Glomerular endothelial cell (primary cell): Measurements from ENCODE around the gene HOXC4. TPM values are rescaled to one million over a fixed set of nuclear protein-coding genes. Genes with fewer than 3 reads are reported as not detected.

Source experiments
- DNase-seq: peaks from one replicate; pipeline ENCODE4 v3.0.0-alpha.2; 2011; ENCODE audit warnings: low read depth, low spot score; ENCODE audit errors: extremely low read depth
- total RNA-seq: library from RNA; depleted of rRNA; stranded (reverse); fragments of >200 nt; gene quantifications from 2 replicates; pipeline ENCODE4 v1.2.3, GENCODE V29; 2015

Gene HOXC4
- total RNA-seq, 1 donor from 2014 or later, result 0.47 TPM

DNA sequence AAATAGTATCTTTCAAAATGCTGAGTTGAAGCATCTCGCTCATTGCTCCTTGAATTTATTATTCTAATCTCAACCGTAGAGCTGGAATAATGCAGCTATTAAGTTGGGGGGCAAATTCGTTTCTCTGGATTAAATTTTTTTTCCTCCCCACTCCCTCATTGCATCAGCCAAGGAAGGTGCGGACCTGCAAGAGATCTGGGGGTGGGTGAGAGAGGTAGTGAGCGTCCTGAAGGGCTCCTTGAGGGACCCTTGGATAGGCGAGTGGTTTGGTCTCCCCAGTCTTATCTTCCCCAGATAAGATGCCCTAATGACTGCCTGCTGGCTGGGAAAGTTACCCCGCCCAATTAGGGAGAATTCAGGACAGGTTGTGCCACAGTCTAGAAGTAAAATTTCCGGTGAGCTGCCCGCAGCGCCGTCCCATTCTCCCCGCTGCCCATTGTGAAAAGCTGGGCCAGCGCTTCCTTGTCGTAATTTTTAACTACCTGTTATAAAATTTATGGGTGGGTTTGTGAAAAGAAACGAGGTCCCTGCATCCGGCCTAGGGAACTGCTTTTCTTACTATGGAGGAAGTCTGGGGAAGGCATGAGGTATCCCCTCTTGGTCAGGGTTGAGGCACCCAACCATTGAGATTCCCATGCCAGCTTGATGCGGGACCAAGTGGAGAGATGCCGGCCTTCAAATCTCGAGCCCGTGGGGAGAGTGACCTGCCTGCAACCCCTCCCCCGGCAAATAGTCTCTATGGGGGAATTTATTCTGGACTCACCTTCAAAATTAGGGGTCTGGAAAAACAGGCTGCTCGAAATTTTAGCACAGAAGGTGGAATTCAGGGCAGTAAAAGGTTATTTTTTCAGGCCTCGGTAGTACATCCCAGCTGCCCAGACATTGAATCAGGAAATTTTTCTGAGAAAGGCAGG, 38.4 kb upstream of the HOXC4 start:
- DNase-seq, result no peak

DNA sequence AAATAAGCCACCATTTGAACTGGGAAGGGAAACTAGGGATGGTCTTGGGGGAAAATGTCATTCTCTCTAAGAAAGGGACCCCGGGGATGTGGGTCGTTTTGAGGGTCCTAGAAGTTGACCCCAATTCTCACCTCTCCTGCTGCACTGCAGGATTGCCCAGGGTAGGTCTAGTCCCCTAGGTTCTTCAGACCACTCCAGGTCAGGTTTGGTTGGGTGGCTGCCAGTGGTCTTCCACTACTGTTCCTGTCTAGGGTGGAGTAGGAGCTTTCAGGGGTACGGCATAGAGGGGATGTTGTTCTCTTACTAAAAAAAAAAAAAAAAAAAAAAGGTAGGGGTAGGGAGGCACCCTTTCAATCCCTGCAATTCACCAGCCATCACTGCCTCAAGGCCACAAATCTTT, 37.6 kb upstream of the HOXC4 start:
- no peak for DNase-seq

DNA sequence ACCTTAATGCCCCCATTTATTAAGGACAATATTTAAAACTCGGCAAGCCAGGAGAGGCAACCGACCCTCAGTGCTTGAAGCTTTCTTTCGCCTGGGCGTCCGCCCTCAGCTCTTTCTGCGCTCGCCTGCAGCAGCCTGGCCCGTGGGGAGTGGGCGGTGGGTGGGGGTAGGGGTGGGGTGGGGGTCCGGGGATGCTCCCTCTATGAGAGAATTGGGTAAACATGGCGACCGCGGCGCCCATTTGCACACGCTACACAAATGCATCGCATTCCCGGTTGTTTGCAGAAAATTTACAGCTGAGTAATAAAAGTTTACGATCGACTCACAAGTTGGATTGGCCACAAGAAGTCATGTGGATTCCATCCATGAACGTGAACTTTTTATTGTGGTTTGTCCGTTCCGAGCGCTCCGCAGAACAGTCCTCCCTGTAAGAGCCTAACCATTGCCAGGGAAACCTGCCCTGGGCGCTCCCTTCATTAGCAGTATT, 37.1 kb upstream of the HOXC4 start:
- no peak for DNase-seq

DNA sequence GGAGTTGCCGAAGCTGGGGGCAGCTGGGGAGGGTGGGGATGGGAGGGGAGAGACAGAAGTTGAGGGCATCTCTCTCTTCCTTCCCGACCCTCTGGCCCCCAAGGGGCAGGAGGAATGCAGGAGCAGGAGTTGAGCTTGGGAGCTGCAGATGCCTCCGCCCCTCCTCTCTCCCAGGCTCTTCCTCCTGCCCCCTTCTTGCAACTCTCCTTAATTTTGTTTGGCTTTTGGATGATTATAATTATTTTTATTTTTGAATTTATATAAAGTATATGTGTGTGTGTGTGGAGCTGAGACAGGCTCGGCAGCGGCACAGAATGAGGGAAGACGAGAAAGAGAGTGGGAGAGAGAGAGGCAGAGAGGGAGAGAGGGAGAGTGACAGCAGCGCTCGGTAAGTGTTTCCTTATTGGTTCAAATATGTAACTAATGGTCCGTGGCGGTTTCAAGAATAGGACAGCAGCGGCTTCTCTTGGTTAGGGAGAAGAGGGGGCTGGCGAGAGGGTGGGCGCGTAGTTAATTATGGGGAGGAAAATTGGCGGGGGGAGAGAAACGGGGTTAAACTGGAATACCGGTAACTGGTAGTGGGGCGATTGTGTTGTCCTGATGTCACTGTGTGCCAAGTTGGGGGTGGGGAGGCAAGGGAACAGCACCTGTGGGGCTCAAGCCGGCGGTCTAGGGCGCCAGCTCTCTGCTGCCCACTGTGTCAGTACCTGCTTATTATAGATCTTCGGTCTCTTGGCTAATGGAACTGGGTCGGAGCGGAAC, 36.4 kb upstream of the HOXC4 start:
- no peak for DNase-seq

DNA sequence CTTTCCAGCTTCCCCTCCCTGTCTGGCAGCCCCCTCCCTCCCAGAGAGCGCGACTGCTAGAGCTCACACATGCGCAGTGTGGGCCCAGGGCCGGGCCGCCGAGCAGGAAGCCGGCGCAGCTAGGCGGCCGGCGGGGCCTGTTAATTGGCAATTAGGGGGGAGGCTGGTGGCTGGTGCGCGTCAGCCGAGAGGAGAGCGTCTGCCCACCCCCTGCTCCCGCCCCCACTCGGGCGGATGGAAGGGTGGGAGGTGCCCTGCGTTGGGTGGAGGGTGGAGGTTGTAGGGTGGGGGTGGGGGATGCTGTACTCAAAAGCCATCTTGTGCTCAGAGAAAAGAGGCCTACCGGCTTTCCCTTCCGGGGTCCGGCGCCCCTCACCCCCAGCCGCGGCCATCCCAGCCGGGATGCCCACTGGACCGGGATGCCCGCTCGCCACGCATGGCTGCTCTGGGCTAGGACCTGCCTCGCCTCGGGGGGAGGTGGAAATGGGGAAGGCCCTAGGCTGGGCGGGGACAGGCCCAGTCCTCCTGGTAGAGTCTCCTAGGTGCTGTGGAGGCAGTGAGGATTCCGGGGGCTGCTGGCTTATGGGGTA, 35.7 kb upstream of the HOXC4 start:
- DNase-seq, result no peak

DNA sequence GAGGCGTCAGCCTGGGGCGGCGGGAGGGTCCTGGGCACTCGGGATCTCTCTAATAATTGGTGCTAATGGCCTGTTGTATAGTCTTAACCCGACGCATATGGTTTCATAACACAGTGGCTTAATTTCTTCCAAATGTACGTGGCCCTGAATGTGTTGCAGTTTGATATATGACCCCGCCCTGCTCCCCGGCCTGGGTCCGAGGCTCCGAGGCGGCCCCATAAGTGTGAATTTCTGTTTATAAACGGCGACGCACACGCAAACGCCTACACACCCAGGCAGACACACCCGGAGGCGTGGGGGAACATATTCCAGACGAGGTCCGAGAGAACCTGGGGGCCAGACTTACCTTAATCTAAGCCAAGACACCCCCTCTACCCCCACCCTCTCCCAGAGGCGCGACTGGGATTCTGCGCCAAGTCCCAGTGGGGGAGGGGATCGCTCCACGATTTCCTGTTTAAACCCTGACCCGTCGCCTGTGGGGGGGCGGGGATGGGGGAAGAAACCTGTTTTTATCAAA, 35.1 kb upstream of the HOXC4 start:
- no peak for DNase-seq

DNA sequence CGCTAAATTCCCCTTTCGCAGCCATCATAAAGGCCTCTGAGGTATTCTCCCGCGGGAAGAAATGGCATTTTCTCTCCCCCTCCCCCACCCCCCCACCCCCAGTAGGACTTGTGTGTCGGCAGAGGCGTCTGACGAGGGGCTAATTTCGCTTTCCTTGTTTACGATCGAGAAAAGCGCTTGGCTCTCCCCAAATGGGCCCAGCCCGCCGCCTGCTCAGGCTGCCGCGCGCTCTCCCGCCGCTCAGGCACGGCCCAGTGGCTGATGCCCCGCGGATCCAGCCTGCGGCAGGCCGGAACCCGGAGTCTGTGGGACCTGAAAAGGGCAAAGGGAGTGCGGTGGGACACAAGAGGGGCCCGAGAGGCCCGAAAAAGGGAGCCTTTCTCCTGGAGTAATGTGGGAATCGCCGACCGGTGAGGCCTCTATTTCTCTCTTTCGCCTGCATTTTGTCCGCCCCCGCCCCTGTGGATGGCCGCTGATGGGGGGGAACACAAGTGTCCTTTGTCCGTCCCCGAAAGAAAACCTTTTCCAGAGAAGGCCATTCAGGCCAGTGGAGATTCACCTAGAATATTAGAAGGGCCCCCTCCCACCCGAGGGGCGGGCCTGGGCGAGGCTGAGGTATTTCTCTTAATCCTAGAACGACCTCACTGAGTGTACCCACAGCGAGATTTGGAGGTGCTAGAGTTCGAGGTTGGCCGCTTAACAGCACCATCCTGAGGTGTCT, 34.4 kb upstream of the HOXC4 start:
- DNase-seq, result no peak

DNA sequence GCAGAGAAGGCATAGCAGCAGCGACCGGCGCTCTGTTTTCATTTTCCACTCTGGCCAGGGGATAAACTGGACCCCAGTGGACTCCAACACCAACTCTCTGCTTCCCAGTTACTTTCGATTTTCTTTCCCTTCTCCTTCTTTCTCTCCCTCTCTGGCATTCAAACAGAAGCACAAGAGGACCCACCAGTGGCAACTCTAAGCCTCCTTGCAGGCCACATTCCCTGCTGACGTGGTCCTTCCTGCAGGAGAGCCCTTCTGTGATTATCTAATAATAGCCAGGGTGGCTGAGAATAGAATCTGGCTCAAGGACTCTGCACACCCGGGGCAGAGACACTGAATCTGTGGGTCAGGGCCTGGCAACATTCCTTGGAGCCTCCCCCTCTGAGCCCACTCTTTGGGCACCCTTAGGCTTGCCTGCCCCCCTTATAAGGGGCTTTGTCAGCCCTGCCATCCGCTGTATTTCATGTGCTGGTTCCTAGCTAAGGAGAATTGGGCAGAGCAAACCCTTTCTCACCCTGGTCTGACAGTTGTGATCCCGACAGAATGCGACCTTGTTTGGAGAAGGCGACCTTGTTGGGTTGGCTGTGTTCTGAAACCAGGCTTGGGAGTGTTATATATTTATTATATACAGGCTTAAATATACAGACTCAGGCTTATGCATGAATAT, 33.6 kb upstream of the HOXC4 start:
- no peak for DNase-seq

DNA sequence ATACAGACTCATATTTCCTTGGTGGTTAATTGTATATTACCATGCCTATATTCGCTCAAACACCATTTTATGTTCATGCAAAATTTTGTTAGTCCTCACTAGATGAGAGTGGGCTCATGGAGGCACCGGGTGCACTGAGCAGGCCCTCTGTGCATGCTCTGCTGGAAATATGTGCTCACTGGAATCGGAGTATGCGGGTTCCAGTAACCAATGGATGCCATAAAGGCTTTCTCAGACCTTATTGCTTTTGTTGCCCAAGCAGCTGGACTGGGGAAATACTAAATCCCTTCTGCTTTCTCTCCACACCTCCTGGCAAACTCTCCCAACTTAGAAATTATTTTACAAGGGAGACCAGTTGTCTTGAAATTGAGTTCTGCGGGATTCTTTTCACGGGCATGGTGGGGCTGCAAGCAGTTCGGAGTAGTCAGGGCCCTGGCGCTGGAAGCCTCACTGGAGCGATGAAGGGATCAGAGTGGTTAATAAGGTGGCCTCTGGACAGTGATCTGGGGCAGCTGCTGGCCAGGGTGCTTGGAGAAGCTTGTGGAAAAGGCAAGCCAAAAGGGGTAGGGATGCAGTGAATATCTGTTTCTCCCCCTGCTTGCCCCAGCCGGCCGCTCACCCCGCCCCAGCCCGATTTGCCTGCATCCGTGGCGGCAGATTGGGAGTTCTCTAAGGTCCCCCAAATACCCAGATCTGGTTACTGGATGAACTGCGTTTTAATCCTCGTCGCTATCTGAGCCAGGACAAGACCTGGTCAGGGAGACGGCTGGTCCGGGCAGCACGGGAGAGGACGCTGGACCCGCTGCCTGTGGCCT, 32.8 kb upstream of the HOXC4 start:
- DNase-seq, result no peak

DNA sequence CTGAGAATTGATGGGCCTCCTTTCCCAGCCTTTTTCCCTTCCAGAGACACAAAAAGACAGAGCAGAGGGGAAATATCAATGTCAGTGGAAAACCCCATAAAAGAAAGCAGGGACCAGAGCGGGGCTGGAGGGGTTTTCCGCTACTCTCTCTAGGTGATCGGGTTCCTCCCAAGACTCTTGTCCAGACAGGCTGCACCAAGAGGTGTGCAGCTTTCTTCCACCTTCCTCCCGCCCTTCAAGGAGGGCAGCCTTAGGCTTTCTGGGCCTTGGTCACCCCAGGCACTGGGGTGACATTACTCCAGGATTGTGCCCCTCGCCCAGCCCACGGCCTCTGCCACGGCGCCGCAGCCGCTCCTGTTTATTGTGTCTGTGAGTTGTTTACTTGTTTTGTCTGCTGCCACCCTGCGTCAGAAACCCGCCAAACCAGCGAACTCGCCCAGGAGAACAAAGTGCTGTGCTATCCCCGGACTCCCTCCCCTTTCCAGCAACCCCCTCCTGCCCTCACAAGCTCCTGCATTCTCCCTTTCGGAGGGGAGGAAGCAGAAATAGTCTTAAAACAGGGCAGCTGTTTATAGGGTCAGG, 32.1 kb upstream of the HOXC4 start:
- DNase-seq, result no peak

DNA sequence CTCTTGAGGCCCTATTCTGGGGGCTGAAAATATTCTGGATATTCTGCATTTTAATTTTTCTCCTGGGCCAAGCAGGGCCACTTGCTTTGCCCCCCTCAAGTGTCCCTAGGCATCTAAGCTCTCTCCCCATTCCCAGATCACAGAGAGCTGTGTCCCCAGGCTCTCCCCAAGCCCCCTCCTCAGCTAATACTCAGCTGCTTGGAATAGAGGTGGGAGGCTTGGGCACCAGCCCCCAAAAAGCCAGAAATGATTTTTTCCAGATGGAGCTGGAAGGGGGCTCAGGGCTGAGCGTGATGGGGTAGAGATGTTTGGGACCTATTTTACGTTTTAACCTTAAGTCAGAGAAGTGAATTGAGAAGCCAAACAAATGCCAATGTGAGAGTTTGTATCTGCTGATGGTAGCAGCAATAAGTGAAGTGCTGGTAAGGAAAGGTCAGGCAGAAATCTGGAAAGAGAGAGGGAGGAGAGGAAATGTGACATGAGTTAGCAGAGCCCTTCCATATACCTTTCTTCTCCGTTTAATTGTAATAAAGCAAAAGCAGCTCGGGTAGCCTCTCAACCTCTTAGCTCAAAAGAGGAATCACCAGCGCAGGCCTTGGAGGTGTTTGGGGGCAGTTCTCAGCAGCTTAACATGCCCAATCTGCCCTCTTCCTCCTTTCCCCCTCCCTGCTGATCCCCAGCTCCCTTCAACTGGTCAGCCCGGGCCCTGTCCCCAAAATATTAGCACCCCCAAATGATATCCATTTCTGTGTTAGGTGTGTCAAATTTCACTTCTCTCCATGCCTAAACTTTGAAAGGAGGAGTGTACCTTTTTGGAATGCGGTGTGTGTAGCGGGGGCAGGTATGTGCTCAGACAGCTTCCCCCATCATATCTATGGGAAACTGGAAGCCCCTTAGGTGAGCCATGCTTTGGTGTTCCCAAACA, 30.4 kb upstream of the HOXC4 start:
- DNase-seq, result no peak

DNA sequence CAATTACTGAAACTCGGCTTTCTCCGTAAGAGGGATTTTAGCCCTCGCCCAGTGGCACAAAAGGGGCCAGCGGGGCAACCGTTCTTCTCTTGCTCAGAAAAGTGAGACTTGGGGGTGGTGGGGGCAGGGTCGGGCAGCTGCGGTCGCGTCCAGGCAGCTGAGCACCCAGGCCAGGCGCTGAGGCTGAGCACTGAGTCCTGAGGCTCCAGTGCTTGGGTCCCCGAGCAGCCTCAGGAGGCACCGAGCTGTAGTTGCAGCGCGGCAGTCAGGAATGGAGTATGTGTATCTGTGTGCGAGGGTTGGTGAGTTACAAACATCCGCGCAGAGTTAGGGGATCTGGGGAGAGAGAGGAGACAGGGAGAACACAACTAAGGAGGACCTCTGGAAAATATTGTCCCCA, 29.5 kb upstream of the HOXC4 start:
- DNase-seq, result no peak

DNA sequence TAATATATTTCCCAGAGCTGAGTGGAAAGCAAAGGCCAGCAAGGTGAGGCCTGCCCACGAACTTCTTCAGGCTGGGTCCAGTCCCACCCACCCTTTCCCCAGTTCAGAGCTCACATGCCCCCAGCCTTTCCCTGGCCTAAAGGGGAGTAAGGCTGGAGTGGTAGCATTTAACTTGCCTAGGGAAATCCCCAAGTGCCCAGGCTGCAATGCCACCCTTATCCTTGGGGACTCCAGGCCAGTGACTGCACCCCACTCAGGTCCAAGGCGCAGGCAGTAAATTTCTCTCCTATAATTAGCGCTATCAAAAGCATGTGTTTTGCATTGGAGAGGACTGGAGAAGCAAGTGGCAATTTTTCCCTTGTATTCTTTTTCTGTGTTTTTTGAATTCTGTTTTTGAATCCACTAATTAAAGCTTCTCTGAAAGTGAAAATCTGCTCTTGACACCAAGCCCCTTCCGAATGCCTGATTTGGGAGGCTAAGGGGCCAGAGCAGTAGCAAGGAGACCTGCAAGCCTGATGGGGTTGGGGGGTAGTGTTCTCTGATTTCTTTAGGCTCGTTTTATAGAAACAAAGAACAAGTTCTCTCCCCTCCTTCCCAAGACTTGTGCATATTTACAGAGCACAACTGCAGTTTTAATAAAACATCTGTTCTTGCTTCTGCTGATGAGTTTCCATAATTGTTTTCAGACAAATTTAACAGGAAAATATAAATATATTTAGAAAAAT, 28.9 kb upstream of the HOXC4 start:
- DNase-seq, result no peak

DNA sequence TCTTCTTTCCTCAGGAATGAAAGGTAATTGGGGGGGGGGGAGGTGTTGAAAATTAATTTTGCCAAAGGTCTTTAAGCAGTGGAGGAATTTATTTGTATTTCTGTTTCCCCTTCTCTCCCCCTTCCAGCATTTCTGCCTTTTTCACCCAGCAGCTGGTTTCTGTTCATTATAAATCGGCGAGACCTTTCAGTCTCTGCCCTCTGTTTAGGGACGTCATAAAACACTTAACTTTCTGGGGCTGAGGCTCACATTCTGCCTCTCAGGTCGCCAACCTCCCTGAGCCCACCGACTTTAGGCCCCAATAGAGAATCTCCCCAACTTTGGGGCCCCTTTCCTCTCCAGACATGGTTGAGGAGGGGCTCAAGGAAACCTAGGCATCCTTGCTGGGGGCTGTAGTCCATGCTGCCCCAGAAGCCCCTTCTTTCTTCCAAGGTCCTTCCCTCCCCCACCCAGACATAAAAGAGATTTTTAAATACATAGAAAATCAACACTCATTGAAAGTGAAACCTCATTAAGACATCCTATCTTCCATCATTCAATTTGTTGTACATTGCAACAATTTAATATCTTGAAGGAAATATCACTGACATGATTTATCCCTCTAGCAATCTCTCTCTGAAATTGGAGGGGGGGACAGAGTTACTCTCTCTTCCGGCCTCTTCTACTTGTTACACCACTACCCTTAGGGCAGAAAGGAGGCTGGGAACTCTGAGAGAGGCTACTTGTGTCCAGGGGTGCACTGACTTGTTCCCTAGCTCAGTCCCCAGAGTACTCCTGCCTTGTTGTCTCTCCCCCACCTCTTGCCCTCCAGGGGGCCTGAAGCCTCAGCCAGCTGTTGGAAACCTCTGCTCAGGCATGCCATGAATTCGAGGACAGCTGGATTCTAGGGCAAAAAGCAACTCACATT, 27.9 kb upstream of the HOXC4 start:
- no peak for DNase-seq

DNA sequence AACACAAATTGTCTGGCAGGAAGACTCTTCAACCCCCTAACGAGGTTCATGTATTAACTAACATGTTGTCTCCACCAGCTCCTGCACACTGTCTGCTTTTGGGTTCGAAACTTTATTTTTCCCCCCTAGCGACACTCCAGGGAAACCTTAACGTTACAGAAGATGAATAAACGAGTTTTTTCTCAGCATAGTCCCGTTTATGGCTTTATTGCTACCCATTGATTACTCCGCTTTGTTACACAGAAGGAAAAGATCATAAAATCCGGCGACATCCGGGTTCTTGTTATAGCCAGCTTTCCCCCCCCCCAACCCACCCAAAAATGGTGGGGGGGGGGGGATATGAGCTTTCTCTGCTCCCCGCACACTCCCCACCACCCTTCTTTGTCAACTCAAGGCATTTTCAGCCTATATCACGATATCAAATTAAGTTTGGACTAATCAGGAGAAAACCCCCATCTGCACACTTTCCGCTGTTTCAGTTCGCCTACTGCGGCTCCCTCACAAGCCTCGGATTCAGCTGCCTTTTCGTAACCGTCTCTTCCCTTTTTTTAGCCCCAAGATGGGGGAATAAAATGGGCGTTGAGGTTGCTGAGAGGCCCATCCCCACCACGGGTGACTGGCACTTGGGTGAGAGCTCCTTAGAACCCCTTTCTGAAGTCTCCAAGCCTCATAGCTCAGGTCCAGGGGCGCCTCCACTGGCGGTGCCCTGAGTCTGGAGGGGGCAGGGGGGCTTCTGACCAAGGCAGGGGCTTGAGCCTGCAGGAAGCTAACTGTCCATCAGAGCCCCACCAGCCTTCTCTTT, 26.8 kb upstream of the HOXC4 start:
- no peak for DNase-seq
